ENCODE measurements around the gene AHI1.
A peak's percentile ranks its signal among the peaks of the same experiment; 100 is the strongest.
"Not testable (repeated sequence)": the region's sequence is repeated elsewhere in the genome, so short reads cannot be mapped to it uniquely, and the experiment has no call there.

Gene AHI1

DNA sequence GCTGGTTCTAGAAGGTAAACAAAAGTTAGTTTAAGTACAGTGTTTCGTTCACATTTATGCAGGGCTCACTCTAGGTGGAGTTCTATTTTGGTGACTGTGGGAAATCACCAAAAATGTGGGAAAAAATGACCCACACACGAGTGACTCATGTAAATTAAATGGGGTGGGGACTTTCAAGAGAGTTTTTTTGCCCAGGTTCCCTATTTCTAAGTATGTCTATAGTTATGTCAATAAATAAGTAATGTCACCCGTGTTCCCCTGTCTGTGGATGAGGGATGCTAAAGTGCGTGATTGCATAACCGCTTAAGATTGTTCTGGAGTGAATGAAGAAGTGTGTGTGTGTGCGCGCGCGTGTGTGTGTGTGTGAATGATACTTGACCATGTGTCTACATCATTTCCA lies 247.3 kb downstream of the AHI1 start:
- Histone ChIP-seq H4K8ac (ENCODE audit: low read length) (peak overlapping the region; percentile 21), H2AFZ (ENCODE audit: low read depth, low read length) (no peak overlapping the region), H4K91ac (ENCODE audit: low read length) (no peak overlapping the region), H3K79me1 (replicated peaks; ENCODE audit: low read length, poor library complexity, severe bottlenecking) (no peaks in the 10 kb centered on the region), H2BK15ac (ENCODE audit: low read depth, poor library complexity, severe bottlenecking) (no peak overlapping the region), H3K27ac (ENCODE audit: low read length, poor library complexity, severe bottlenecking) (no peak overlapping the region), H3K14ac (ENCODE audit: low read length in 2 of 2) (no peak overlapping the region), H3K27me3 (ENCODE audit: control insufficient read depth in 1 of 2, insufficient read depth in 1 of 2, low read length in 2 of 2) (no peaks in the 10 kb centered on the region), H2AK5ac (ENCODE audit: low read length, severe bottlenecking) (no peak overlapping the region), H2BK12ac (ENCODE audit: low read length in 2 of 2) (no peak overlapping the region), H3K9ac (ENCODE audit: low read length) (no peak overlapping the region), H3K4ac (ENCODE audit: low read depth in 1 of 2, low read length in 2 of 2) (no peak overlapping the region), H3K4me1 (ENCODE audit: control insufficient read depth, insufficient read depth, low read depth, low read length) (no peaks in the 10 kb centered on the region), H3K36me3 (ENCODE audit: control insufficient read depth in 1 of 2, insufficient read depth in 2 of 2, low read depth in 1 of 2, low read length in 2 of 2) (no peaks in the 10 kb centered on the region), H3K18ac (ENCODE audit: low read depth in 1 of 2, low read length in 2 of 2) (no peak overlapping the region), H2BK5ac (ENCODE audit: low read depth, low read length, poor library complexity, severe bottlenecking) (no peak overlapping the region), H3K4me3 (ENCODE audit: insufficient read depth in 1 of 2, low read depth in 1 of 2, low read length in 2 of 2) (no peak overlapping the region), H3K23ac (ENCODE audit: low read length in 2 of 2) (no peak overlapping the region), H2BK120ac (ENCODE audit: low read depth, low read length) (no peak overlapping the region), H3K9me3 (ENCODE audit: control insufficient read depth, low read length) (no peaks in the 10 kb centered on the region), H3K4me2 (ENCODE audit: low read length, poor library complexity, severe bottlenecking) (no peak overlapping the region)
- DNase-seq, result no peak
- 88% methylated on average over 9 of the region's 9 CpGs for WGBS

- WGBS, result 90% methylated on average over 7 of the region's 8 CpGs
- H3K4ac ChIP-seq (ENCODE audit: low read depth in 1 of 2, low read length in 2 of 2); H2BK5ac ChIP-seq (ENCODE audit: low read depth, low read length, poor library complexity, severe bottlenecking); H3K27ac ChIP-seq (ENCODE audit: low read length, poor library complexity, severe bottlenecking); H3K36me3 ChIP-seq (ENCODE audit: control insufficient read depth in 1 of 2, insufficient read depth in 2 of 2, low read depth in 1 of 2, low read length in 2 of 2); H2AK5ac ChIP-seq (ENCODE audit: low read length, severe bottlenecking); H2BK120ac ChIP-seq (ENCODE audit: low read depth, low read length); H3K79me1 ChIP-seq (replicated peaks; ENCODE audit: low read length, poor library complexity, severe bottlenecking); H4K8ac ChIP-seq (ENCODE audit: low read length); H3K14ac ChIP-seq (ENCODE audit: low read length in 2 of 2); H3K4me2 ChIP-seq (ENCODE audit: low read length, poor library complexity, severe bottlenecking); H3K4me1 ChIP-seq (ENCODE audit: control insufficient read depth, insufficient read depth, low read depth, low read length); H2BK15ac ChIP-seq (ENCODE audit: low read depth, poor library complexity, severe bottlenecking); H2BK12ac ChIP-seq (ENCODE audit: low read length in 2 of 2); H3K9ac ChIP-seq (ENCODE audit: low read length); H3K27me3 ChIP-seq (ENCODE audit: control insufficient read depth in 1 of 2, insufficient read depth in 1 of 2, low read length in 2 of 2); H2AFZ ChIP-seq (ENCODE audit: low read depth, low read length); DNase-seq; H3K4me3 ChIP-seq (ENCODE audit: insufficient read depth in 1 of 2, low read depth in 1 of 2, low read length in 2 of 2); H3K18ac ChIP-seq (ENCODE audit: low read depth in 1 of 2, low read length in 2 of 2); H4K91ac ChIP-seq (ENCODE audit: low read length); H3K9me3 ChIP-seq (ENCODE audit: control insufficient read depth, low read length); H3K23ac ChIP-seq (ENCODE audit: low read length in 2 of 2): not testable (repeated sequence)
Measured at GRCh38 chr6:135246412-135247012, 251.0 kb downstream of the AHI1 start.

DNA sequence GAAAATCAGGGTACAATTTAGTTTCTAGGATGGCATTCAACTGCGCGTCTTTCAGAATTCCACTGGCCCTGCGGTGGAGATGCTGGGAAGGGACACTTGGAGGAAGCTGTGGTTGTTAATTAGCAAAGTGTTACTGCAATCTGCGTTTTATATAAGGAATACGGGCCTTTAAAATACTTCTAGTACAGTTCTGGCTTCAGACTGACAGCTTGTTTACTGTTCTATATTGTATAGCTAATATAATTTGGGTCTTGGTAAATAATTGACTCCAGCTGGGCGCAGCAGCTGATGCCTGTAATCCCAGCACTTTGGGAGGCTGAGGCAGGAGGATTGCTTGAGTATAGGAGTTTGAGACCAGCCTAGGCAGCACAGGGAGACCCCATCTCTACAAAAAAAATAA lies 252.7 kb downstream of the AHI1 start:
- Histone ChIP-seq H3K4me3 (ENCODE audit: insufficient read depth in 1 of 2, low read depth in 1 of 2, low read length in 2 of 2) (no peak overlapping the region), H2BK120ac (ENCODE audit: low read depth, low read length) (no peak overlapping the region), H2BK15ac (ENCODE audit: low read depth, poor library complexity, severe bottlenecking) (no peak overlapping the region), H3K27me3 (ENCODE audit: control insufficient read depth in 1 of 2, insufficient read depth in 1 of 2, low read length in 2 of 2) (no peaks in the 10 kb centered on the region), H3K4me2 (ENCODE audit: low read length, poor library complexity, severe bottlenecking) (no peak overlapping the region), H3K4me1 (ENCODE audit: control insufficient read depth, insufficient read depth, low read depth, low read length) (no peaks in the 10 kb centered on the region), H3K4ac (ENCODE audit: low read depth in 1 of 2, low read length in 2 of 2) (no peak overlapping the region), H4K91ac (ENCODE audit: low read length) (no peak overlapping the region), H2AK5ac (ENCODE audit: low read length, severe bottlenecking) (no peak overlapping the region), H3K9me3 (ENCODE audit: control insufficient read depth, low read length) (no peaks in the 10 kb centered on the region), H3K14ac (ENCODE audit: low read length in 2 of 2) (no peak overlapping the region), H3K18ac (ENCODE audit: low read depth in 1 of 2, low read length in 2 of 2) (no peak overlapping the region), H3K36me3 (ENCODE audit: control insufficient read depth in 1 of 2, insufficient read depth in 2 of 2, low read depth in 1 of 2, low read length in 2 of 2) (no peaks in the 10 kb centered on the region), H3K27ac (ENCODE audit: low read length, poor library complexity, severe bottlenecking) (no peak overlapping the region), H4K8ac (ENCODE audit: low read length) (no peak overlapping the region), H3K9ac (ENCODE audit: low read length) (no peak overlapping the region), H3K79me1 (replicated peaks; ENCODE audit: low read length, poor library complexity, severe bottlenecking) (no peaks in the 10 kb centered on the region), H2BK5ac (ENCODE audit: low read depth, low read length, poor library complexity, severe bottlenecking) (no peak overlapping the region), H2AFZ (ENCODE audit: low read depth, low read length) (no peak overlapping the region), H3K23ac (ENCODE audit: low read length in 2 of 2) (no peak overlapping the region), H2BK12ac (ENCODE audit: low read length in 2 of 2) (no peak overlapping the region)
- 95% methylated on average over 4 of the region's 6 CpGs for WGBS
- no peak for DNase-seq

GRCh38 chr6:135243871-135244796 lies 253.4 kb downstream of the AHI1 start:
- no peak overlapping the region for H4K8ac ChIP-seq (ENCODE audit: low read length)
- no peak overlapping the region for H2BK120ac ChIP-seq (ENCODE audit: low read depth, low read length)
- H2BK12ac ChIP-seq (ENCODE audit: low read length in 2 of 2), result no peak overlapping the region
- H3K79me1 ChIP-seq (replicated peaks; ENCODE audit: low read length, poor library complexity, severe bottlenecking), result no peaks in the 10 kb centered on the region
- H3K4me1 ChIP-seq (ENCODE audit: control insufficient read depth, insufficient read depth, low read depth, low read length), result no peaks in the 10 kb centered on the region
- no peak overlapping the region for H2BK15ac ChIP-seq (ENCODE audit: low read depth, poor library complexity, severe bottlenecking)
- H2AFZ ChIP-seq (ENCODE audit: low read depth, low read length), result no peak overlapping the region
- 95% methylated on average over 4 of the region's 7 CpGs for WGBS
- no peak overlapping the region for H4K91ac ChIP-seq (ENCODE audit: low read length)
- H3K18ac ChIP-seq (ENCODE audit: low read depth in 1 of 2, low read length in 2 of 2), result no peak overlapping the region
- no peak overlapping the region for H3K4me2 ChIP-seq (ENCODE audit: low read length, poor library complexity, severe bottlenecking)
- no peak overlapping the region for H3K23ac ChIP-seq (ENCODE audit: low read length in 2 of 2)
- H3K14ac ChIP-seq (ENCODE audit: low read length in 2 of 2), result no peak overlapping the region
- H3K4ac ChIP-seq (ENCODE audit: low read depth in 1 of 2, low read length in 2 of 2), result no peak overlapping the region
- DNase-seq, result no peak
- no peak overlapping the region for H3K9ac ChIP-seq (ENCODE audit: low read length)
- no peak overlapping the region for H3K4me3 ChIP-seq (ENCODE audit: insufficient read depth in 1 of 2, low read depth in 1 of 2, low read length in 2 of 2)
- H3K27me3 ChIP-seq (ENCODE audit: control insufficient read depth in 1 of 2, insufficient read depth in 1 of 2, low read length in 2 of 2), result peaks cover 0 to 3% of the 10 kb centered on the region in 2 experiments
- H3K27ac ChIP-seq (ENCODE audit: low read length, poor library complexity, severe bottlenecking), result no peak overlapping the region
- H2BK5ac ChIP-seq (ENCODE audit: low read depth, low read length, poor library complexity, severe bottlenecking), result no peak overlapping the region
- no peak overlapping the region for H2AK5ac ChIP-seq (ENCODE audit: low read length, severe bottlenecking)
- H3K36me3 ChIP-seq (ENCODE audit: control insufficient read depth in 1 of 2, insufficient read depth in 2 of 2, low read depth in 1 of 2, low read length in 2 of 2), result no peaks in the 10 kb centered on the region
- H3K9me3 ChIP-seq (ENCODE audit: control insufficient read depth, low read length), result no peaks in the 10 kb centered on the region

Data from mesenchymal stem cell (in vitro differentiated cells and primary cell).